DMS153 treated with DMSO at 0.1 percent for 48 hours (cell line): Measurements from ENCODE around the gene EIF3A.
"Not testable (repeated sequence)": the region's sequence is repeated elsewhere in the genome, so short reads cannot be mapped to it uniquely, and the experiment has no call there.

Source experiments
- DNase-seq: peaks from one replicate; lab custom pipeline; 2025; ENCODE audit not compliant: unreplicated experiment; lab: John Stamatoyannopoulos, UW

Gene EIF3A

GRCh38 chr10:119100434-119101238 is 20.0 kb upstream of the EIF3A start:
- no peak for DNase-seq

- no peak for DNase-seq
These were observed 18.0 kb upstream of the EIF3A start for GRCh38 chr10:119098576-119098975.

GRCh38 chr10:119096641-119097415 is 16.2 kb upstream of the EIF3A start:
- DNase-seq = not testable (repeated sequence)

- DNase-seq = no peak
These were observed 15.0 kb upstream of the EIF3A start for GRCh38 chr10:119095640-119096039.

GRCh38 chr10:119090968-119091367 is 10.4 kb upstream of the EIF3A start:
- DNase-seq = no peak

GRCh38 chr10:119090026-119090795 is 9.6 kb upstream of the EIF3A start:
- no peak for DNase-seq

GRCh38 chr10:119087271-119087882 is 6.8 kb upstream of the EIF3A start:
- no peak for DNase-seq

GRCh38 chr10:119084896-119085295 is 4.3 kb upstream of the EIF3A start:
- DNase-seq = no peak

- DNase-seq = no peak
These were observed 757 bp downstream of the EIF3A start for GRCh38 chr10:119079599-119080520.

- DNase-seq = no peak
These were observed 2.0 kb downstream of the EIF3A start for GRCh38 chr10:119078422-119079179.

- no peak for DNase-seq
These were observed 7.0 kb downstream of the EIF3A start for GRCh38 chr10:119073584-119073983.

GRCh38 chr10:119070395-119071165 is 10.0 kb downstream of the EIF3A start:
- no peak for DNase-seq

- DNase-seq = no peak
These were observed 18.7 kb downstream of the EIF3A start for GRCh38 chr10:119061926-119062325.

- no peak for DNase-seq
These were observed 19.3 kb downstream of the EIF3A start for GRCh38 chr10:119061352-119061751.

GRCh38 chr10:119060107-119060506 is 20.5 kb downstream of the EIF3A start:
- no peak for DNase-seq

GRCh38 chr10:119059557-119059956 is 21.1 kb downstream of the EIF3A start:
- no peak for DNase-seq

- DNase-seq = no peak
These were observed 22.6 kb downstream of the EIF3A start for GRCh38 chr10:119058010-119058409.

GRCh38 chr10:119055472-119055871 is 25.1 kb downstream of the EIF3A start:
- DNase-seq = no peak

GRCh38 chr10:119051775-119052174 is 28.8 kb downstream of the EIF3A start:
- DNase-seq = no peak
